ENCODE measurements around the gene NELL2. TPM values are rescaled to one million over a fixed set of nuclear protein-coding genes. Genes with fewer than 3 reads are reported as not detected.

The NELL2 gene
- total RNA-seq, 1 experiment from 2014 or later: 1.1 TPM

GRCh38 chr12:44654646-44655639 is 221.2 kb downstream of the NELL2 start (continued):
- TF ChIP-seq TCF7L2 (IDR thresholded peaks at IDR 0.05; ENCODE audit: borderline replicate concordance, extremely low read depth, insufficient read depth, insufficient read length) (no peak), CBX3 (IDR thresholded peaks at IDR 0.05; ENCODE audit: low read depth) (no peak)

- RAD21 ChIA-PET (ENCODE audit: low non-redundant PET in 1 of 2, low total read pairs in 2 of 2, uncharacterized antibody in 2 of 2, unreplicated experiment in 2 of 2): no interaction called here
- no TSS peak for BruUV-seq (replicated peaks)
- no peak for TF ChIP-seq ZBTB33 (IDR thresholded peaks at IDR 0.05; ENCODE audit: extremely low read depth, insufficient replicate concordance, low read length)
- no peak for TF ChIP-seq YY1 (IDR thresholded peaks at IDR 0.05; ENCODE audit: extremely low read depth, insufficient replicate concordance, low read depth, low read length)
- TF ChIP-seq ZNF274 (IDR thresholded peaks at IDR 0.05; ENCODE audit: low read depth, low read length): no peak
- Histone ChIP-seq H3K4me2 (ENCODE audit: low read length) (no peak overlapping the region), H3K9ac (ENCODE audit: low read length) (no peak overlapping the region), H3K79me2 (ENCODE audit: insufficient read depth, low read length) (no peaks in the 10 kb centered on the region), H3K4me3 (replicated peaks in 1 of 2; ENCODE audit: low read depth in 1 of 2, low read length in 2 of 2) (no peak overlapping the region), H3K27me3 (ENCODE audit: insufficient read depth, low read length) (no peaks in the 10 kb centered on the region), H4K20me1 (ENCODE audit: insufficient read depth) (no peaks in the 10 kb centered on the region), H2AFZ (ENCODE audit: low read depth, low read length, poor library complexity, severe bottlenecking) (no peak overlapping the region), H3K4me1 (ENCODE audit: control insufficient read depth in 1 of 2, insufficient read depth in 2 of 2, low read length in 2 of 2) (no peaks in the 10 kb centered on the region), H3K27ac (ENCODE audit: low read depth, low read length) (no peak overlapping the region), H3K9me3 (ENCODE audit: control insufficient read depth in 1 of 2, insufficient read depth in 1 of 2, low read depth in 1 of 2, low read length in 2 of 2) (no peaks in the 10 kb centered on the region), H3K9me2 (ENCODE audit: insufficient read depth) (no peaks in the 10 kb centered on the region), H3K36me3 (ENCODE audit: control insufficient read depth in 1 of 2, insufficient read depth in 2 of 2, low read length in 2 of 2) (no peaks in the 10 kb centered on the region)
- intact Hi-C loops (cut with micrococcal nuclease): no loop called here
- DNase-seq (ENCODE audit: low read depth, low spot score) (no peak), ATAC-seq (no peak)
- POLR2A ChIA-PET: no interaction called here
- CTCF ChIA-PET: no interaction called here
These were observed 222.1 kb downstream of the NELL2 start for GRCh38 chr12:44653861-44654527.

Measured in HCT116 (cell line).